ENCODE measurements around the gene SH3PXD2A.

Gene SH3PXD2A

DNA sequence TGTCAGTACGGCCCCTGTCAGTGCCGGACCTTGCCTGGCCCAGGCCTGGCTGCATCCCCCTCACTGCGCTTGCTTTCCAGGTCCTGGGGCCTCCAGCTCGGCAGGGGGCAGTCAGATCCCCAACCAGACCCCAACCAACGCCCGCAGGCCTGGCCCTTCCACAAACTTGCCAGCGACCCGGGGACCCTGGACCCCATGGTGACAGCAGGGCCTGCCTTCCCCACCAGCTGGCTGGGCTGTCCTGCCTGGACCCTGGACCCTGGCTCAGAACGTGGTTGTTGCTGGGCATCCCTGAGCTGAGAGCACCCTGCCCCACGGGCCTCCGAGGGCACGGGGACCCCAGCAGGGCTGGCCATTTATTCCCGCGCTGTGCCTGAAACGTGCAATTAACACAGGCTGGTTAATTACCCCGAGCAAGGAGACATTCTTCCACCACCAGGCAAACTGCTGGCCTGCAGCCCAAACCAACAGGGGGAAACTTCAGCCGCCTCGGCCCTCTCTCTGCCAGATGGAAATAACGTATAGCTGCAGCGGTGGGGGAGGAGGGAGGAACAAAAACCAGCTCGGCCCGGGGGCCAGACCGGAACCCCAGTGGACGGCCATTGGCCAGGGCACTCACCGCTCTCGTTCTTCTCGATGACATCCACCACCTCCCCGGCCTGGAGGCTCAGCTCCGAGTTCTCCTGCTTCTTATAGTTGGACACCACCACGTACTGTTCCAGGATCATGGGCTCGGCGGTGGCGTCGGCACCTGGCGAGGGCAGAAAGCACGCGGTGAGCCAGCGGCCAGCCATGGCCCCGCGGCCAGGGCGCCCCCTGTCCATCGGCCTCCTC, 194.8 kb downstream of the SH3PXD2A start:
- DNase-seq, result no peak

DNA sequence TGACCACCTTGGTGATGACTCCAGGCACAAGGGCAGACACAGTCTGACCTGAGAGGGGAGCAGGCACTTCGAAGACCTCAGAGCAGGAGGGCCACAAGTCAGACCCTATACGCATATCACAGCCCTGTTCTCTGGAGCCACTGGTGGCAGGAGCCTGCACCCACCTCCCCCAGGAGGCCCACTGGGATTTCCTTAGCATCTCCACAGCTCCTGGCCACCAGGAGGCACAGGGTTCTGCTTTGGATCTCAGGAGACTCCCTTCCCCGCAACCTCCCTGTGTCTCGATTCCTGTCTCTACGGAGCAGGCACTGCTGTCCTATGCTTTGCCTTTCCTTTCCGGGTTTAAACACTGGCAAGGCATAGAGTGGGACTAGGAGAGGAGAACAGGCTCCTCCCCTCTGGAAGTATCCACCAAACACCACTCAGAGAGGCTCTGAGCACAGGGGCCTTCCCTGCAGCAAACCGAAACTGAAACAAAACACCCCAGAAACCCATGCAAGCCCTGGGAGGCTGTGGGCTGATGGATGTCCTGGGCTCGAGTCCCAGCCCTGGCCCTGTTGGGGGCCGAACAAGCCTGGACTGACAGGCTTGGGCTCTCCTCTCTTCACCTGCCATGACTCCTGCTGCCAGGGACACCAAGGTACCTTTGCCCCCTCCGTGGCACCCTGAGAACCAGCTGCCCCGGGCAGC, 195.6 kb downstream of the SH3PXD2A start:
- DNase-seq, result peak; percentile 33 to 60

DNA sequence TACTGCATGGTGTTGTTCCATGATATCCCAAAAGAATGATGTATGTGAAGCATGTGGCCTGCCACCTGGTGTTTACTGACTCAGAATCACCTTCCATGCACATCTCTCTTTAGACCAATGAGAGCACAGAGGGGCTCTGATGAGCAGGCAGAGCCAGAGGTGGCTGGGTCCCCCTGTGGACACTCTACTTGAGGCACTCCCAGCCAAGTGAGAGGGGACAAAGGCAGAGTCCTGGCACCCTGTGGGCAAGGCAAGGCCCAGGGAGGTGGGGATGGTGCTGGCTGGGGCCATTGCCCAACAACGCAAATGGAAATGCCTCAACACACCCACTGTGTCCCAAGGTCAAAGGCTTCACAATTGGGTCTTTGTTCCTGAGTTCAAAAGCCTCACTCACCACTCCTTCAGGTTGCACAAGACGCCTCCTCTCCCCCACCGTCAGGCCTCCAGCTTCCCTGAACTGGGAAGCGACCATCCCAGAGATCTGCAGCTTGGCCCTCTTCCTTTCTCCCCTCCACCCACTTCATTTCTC, 197.3 kb downstream of the SH3PXD2A start:
- no peak for DNase-seq

DNA sequence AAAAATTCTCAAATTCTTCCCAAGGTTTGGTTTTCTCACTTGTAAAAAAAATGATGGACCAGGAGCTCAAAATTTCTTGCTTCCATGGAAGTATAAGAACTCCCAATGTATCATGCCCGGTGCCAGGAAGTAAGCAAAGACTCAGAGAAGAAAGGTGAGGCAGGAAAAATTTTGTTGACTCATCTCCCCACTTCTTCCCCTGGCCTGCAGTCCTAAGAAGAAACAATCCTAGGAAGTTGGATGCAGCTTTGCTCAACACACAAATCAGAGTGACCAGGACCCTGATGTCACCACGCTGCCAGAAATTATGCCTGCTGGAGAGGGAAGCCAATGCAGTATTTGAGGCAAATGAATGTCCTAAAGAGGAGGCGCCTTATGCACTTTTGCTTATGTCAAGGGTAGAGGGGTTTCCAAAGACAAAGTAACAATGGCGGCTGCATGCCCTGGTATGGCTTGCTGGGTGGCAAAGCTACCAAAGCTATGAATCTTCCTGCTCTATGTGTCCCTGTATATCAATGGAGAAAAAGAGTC, 198.2 kb downstream of the SH3PXD2A start:
- DNase-seq, result no peak

DNA sequence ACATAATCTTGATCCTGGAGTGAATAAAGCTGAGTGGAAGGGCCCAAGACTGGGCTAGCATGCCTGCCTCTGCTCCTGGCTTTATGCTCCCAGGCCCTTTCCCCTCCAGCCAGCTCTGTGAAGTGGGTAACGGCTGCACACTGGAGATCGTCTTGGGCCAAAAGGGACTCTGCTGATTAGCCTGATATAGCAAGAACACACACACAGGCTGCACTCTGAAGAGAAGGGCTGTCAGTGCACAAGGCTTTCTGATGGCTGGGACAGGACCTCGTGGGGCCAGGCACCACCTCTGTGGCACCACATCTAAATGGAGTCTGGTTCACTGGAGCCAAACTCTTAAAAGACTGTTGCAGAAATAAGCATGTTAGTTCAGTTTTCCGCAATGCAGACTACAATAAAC, 200.5 kb downstream of the SH3PXD2A start:
- DNase-seq, result no peak

DNA sequence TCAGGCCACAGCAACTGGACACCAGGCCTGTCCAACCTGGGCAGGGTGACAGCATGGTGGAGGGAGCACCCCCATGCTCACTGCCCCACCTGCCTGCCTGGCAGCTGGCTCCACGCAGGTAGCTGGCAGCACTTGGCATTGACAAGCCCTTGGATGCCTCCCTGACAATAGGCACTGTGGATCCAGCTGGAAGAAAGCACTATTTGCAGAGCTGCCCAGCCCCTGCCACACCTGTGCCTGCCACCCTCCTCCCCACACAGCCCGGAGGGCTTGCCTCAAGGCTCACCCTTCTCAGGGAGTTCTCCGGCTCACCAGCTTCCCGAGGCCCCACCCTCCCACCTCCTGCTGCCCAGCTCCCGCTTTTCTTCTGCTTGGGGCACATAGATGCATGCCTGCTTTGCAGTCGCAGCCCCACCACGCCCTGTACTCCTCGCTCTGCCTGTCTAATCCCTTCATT, 201.8 kb downstream of the SH3PXD2A start:
- DNase-seq, result no peak

DNA sequence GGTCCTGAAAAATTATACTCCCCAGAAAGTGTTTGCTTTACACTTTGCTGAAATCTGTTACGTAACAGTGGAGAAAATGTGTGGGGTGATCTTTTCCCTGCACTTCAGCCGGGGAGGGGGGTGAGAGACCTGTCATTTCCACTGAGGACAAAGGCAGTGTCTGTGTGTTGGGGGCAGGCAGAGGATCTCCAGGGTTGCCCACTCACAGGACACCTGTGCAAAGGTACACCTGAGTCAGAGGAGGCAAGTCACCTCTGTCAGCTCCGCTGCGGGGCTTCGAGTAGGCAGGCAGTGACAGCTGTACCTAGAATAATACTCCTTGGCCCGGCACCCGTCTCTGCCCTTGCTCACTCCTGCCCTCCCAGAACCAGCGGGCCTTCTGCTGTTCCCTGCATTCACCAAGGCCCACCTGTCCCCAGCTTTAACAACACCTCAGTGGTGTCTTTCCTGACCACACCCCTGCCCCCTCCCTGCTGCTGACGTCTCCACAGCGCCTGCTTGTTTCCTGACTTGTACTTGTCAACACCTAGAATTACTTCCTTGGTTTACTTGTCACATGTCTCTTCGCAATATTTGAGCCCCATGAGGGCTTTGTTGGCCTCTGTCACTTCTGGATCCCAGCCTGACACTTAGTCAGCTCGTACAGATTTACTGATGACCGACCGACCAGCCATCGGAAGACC, 202.6 kb downstream of the SH3PXD2A start:
- no peak for DNase-seq

DNA sequence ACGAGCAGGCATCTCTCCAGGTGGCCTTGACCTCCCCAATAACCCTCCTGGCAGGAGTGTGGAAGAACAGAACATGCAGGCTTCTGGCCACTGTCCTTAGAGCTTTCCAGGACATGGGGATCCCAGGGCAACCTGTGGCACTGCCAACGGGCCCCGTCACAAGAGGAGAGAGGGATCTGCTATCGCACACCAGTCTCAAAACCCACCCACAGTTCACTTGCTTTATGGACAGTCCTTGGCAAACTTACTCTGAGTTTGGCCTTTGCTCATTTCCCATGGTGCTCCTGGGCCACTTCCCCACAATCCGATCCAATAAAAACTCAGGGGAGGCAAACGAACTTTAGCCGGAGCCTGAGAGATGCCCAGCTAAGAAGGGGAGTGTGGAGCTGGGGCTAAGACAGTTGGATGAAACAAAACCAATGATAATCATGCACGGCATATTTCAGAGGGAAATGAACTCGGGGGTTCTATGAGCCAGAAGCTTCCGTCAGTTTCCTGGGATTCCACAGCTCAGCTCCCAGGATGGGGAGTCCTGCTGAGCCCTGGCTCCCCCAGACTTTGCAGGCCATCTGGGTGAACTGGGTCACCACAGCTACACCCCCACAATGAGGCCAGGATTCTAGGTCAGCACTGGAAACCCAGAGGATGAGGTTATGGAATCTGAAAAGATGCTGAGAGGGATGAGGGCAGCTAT, 203.4 kb downstream of the SH3PXD2A start:
- DNase-seq, result no peak

DNA sequence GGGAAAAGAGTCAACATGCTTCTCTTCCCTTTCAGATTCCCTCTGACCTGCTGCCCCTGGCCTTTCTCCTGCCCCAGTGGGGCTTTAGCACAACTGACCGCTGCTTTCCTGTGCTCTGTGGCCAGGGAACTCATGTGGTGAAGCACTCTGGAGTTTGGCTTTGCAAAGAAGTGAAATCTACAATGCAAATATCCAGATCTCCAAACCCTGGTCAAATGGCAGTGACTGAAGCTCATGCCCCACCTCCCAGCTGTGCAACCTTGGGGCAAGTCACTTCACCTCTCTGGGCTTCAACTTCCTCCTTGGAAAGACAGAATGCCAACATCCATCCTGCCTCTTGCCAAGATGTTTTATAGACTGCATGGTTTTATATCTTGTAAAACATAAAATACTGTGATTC, 204.0 kb downstream of the SH3PXD2A start:
- DNase-seq, result no peak

DNA sequence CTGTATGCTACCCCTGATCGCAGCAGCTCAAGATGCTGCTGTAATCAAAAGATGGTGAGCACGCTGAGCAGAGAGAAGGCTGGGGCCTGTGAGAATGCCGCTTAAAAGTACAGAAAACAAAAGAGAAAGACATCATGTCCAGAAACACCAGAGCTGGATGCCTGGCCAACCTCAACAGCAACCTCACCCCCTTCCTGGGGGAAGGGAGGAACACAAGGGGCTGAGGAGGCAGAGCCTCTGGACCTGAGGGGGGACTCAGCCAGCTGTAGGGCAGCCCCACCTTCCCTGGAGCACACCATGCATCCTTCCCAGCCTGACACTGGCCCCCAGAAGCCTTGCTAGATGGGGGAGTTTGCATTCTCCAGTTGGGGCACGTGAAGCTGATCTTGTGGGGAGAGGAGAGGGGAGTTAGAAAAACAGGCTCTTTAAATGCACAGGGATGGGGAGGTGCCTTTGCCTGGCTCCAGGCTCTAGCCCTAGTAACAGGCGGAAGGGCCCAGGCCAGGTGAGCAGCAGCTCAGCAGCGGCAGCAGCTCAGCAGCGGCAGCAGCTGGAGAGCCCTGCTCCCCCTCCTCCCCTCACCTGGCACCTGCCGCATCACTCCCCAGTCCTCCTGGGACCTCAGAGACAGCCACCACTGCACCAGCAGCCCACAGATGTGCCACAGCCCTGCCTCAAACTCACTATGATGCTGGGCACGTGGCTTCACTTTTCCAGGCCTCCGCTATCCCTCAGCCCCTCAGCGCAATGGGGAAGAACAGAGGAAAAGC, 205.5 kb downstream of the SH3PXD2A start:
- DNase-seq, result no peak

DNA sequence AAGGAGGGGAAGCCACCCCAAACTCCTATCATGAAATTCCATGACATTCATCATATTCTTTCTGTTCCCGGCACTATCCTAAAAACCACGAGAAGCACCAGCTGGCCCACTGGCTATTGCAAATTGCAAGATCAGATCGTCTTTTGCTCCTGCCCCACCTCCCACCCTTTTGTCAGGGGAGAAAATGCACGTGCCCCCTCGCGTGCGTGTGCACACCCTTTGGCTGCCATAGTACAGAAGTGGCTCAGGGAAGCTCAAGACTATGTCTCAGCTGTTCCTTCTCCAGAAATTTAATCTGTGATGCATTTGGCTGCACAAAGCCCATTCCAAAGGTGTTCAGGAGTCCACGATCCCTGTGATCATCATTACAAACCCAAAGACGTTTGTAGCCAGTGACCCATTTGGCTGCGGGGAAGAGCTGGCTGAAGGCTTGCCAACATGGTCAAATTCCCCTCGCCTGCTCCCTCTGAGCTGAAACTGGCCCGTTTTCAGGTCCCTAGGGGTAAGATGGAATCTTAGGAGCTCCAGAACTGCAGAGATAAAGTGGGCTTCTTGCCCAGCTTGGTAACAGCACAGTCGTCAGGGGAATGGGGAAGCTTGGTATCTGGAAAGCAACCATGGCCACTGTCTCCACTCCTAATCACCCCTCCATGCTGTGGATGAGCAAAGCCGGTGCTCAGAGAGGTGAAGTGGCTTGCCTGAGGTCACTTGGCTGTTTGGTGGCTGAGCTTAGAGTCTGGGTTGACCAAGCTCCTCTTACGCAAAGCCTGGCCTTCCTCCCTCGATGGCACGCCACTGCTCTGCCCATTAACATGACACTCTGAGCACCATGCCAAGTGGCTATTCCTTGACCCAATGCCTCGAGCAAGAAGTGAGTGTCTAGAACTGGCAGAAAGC, 206.5 kb downstream of the SH3PXD2A start:
- no peak for DNase-seq

DNA sequence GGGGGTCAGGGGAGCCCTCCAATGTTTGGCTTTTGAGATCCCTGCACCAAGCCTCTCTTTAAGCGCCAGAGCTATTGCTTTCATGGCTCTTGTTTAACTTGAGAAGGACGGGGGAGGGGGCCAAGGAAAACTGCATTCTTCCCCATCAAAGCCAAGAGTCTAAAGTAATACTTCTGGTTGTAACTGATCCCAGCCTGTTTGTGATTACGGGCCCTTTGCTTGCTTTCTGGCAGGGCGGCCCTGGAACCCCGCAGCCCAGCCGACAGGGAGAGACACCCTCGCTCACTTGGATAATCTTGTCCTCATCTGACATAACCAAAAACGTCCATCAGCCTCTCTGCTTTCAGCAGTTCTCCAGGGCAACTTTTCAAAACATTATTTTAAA, 207.1 kb downstream of the SH3PXD2A start:
- DNase-seq, result no peak

DNA sequence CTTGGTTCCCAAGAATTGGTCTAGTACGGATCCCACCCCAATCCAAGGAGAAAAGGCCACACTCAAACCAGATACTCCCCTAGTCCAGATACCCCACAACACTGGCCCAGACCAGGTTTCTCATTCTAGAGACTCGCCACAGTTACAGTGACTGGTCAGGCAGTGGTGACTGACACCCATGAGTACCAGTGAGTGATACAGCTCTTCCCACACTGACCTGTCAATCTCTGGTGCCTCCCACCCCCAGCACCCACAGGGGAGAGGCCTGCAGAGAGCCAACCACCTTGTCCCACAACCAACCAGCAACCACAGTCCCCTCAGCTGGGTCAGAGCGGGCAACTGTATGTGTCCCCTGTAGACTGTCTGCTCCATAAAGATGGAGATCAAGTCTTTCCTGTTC, 209.1 kb downstream of the SH3PXD2A start:
- no peak for DNase-seq

DNA sequence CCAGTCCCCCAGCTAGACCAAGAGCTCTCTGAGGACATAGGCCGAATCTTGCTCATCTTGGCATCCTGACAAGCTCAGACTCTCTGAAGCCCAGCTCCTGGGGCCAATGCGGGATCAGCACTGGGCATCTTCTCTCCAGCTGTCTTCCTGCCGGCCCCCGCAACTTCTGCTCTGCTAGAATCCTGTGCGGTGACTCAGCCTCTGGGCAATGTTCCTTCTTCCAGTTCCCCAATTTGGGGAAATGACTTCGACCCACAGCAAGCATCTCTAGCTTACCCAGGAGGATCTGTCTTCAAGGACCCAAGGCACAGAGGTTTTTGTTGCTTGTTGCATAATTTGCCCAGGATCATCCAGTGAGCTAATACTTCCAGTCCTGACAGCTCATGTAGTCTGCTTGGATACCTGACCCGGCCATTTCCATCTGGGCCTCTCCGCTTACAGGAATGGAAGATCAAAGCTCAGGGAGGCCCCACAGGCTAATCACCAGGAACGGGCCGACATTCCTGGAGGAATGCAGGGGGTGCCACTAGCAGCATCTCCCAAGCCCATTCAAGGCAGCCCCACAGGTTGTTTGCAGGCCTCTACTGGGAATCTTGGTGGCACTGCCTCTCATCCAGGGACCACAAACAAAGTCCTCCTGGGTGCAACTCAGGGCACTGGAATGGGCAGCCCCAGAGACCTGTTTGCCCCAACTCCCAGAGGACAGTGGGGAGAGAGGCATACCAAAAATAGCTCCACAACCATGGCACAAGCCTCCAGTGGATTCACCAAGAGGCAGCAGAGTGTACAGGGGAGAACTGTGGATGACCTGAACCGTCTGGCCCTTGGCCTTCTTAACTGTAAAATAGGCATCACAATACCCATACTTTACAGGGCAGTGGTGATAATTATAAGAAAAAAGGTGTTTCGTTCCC, 210.0 kb downstream of the SH3PXD2A start:
- no peak for DNase-seq

DNA sequence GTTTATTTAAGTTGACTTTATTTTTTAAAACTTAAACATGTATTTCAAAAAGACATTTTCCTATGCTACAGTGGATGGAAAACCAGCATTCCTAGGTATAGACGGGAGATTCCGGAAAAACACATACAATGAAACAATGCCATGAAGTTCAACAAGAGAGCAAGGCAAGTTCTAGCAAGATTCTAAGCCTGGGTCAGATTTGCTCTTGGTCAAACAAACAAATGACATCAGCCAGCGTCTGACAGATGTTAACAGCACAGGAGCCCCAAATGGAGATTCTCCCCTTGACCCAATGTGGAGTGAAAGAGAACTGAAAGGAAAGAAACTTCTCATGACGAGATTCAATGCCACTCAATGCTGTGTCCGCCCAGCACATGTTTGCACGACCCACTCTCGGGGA, 212.0 kb downstream of the SH3PXD2A start:
- DNase-seq, result no peak

DNA sequence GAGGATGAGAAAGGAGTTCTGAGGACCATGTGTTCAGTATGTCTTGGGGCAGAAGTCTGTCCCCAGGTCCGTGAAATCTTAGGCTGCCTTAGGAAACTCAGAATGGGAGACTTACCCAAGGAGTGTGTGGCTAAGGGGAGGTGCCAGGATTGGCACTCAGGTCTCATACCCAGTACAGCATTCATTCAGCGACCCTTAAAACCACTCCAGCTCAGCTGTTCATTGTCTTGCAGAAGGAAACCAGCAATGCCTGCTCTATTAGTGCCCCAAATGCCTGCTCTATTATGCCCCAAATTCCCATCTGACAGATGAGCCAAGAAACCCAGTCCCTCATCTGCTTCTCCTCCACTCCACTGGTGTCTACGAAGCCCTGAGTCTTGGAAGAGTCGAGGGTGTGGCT, 214.1 kb downstream of the SH3PXD2A start:
- DNase-seq, result no peak

DNA sequence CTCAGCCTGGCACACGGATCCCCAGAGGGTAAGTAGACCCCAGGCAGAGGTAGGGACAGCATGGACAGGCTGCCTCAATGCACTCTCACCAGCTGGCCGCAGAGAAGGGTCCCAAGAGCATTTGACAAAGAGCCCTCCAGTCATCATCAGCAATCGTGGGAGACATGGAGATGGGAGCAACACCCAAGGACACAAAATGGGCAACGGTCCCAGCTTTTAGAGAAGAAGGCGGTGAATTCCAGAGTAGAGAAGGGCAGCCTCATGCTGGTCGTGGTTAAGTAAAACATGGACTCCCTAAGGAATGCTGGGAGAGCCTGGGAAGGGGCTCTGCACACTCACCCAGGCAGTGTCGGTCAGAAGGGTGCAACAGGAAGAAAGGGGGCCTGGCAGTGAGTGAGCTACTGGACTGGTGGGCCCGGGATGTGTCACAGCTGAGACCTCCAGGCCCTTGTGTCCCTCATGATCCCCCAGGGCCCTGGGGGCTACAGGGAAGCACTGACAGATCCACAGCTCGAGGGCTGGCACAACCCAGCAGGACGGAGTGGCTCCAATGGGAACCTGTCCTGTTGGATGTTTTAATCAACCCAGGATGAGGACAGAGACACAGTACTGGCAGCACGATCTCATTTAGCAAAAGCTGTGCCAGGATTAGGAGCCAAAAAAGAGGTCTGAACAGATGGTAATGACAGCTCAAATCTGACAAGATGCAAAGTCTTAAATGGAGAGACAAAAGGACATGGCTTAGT, 214.8 kb downstream of the SH3PXD2A start:
- no peak for DNase-seq

DNA sequence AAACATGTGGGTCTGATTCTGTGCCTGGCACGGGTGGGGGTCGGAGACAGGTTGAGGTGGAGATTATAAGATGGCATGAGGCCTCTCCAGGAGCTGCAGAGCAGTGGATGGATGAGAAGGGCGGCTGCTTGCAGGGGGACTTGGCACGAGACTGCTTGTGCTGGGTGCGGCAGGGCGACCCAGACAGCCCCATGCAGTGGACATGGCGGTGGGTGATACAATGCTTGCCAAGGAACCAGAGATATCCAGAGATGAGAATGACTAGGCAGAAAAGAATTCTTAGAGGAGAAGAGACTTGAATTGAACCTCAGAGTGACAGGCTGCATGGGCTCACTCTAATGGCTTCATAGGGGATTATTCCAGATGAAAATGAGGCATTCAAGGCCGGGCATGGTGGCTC, 216.4 kb downstream of the SH3PXD2A start:
- no peak for DNase-seq

Data from stimulated activated CD4-positive, alpha-beta T cell treated with anti-CD3 and anti-CD28 coated beads, Interleukin-4, amount 100 ng/mL, for 4 hours (primary cell).